Raji (cell line): ENCODE results near the gene CACNG3.

ENCODE experiments used
- POLR2A ChIP-seq: IDR thresholded peaks from 2 replicates; pipeline ENCODE4 v1.6.1; 2011; ENCODE audit warnings: low read depth, low read length, control low read depth; ENCODE audit not compliant: insufficient read depth

CACNG3 gene

GRCh38 chr16:24396350-24397271 lies 140.5 kb downstream of the CACNG3 start:
- no peak for TF ChIP-seq POLR2A

DNA sequence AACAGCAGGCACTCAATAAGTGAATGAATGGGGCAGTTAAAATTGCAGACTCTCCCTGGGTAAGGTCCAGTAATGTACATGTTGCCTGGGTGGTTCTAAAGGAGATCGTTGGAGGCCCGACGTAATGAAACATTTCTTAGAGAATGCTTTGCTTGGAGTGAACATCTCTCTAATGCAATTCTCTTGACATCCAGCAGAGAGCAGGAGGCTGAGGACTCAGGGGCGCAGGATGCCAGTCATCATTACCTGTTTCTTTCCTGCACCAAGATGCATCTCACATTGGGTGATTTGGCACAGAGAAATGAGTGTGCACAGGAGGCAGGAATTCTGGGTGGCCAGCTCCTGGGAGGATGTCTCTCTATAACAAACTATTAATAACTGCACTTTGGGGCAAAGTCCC lies 152.9 kb downstream of the CACNG3 start:
- no peak for TF ChIP-seq POLR2A
